A673 (cell line): ENCODE data around the gene UNKL.

Source experiments
- EZH2 ChIP-seq: fragments of 200-600 bp; sonication (generic); IDR thresholded peaks from 2 replicates; pipeline ENCODE4 v1.6.1; 2017; ENCODE audit warnings: borderline replicate concordance, low read depth, mild to moderate bottlenecking, mixed read lengths, antibody characterized with exemption, low read length; ENCODE audit not compliant: poor library complexity, severe bottlenecking
- TF ChIP-seq, protein P1 (sequence below): fragments of 300-800, 200-600 bp; sonication (generic); conservative IDR thresholded peaks from 2 replicates; pipeline ENCODE4 v1.5.1; 2017; ENCODE audit warnings: low read depth, mild to moderate bottlenecking, antibody characterized with exemption, low read length, moderate library complexity, mixed read lengths

DNA sequence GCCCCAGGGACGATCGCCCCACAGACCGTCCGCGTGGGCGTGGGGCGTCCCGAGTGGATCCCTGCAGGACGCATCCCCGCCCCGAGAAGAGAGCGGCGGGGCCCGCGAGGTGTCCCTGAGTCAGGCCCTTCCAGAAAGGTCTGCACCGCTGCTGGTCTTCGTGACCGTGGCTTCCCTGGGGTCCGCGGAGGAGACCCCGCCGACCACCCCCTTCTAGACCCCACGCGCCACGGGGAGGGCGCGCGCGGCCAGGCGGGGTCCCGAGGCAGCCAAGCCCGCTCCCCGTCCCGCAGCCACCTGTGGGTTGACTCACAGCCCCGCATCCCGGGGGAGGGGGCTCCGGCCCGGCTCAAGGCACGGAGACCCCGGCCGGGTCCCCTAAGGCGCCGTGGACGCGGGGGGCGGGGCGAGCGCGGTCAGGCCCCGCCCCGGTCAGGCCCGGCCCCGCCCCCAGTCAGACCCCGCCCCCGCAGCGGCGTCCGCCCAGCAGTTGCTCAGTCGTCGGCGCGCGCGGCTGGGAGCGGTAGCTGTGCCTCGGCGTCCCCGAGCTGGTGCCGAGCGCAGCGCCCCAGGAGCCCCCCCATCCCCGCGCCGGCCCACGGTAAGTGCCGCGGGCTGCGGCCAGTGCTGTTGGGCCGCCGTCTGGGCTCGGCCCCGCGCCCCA is 81.2 kb downstream of the UNKL start, which contains the start of gene BAIAP3:
- TF ChIP-seq, protein P1, sequence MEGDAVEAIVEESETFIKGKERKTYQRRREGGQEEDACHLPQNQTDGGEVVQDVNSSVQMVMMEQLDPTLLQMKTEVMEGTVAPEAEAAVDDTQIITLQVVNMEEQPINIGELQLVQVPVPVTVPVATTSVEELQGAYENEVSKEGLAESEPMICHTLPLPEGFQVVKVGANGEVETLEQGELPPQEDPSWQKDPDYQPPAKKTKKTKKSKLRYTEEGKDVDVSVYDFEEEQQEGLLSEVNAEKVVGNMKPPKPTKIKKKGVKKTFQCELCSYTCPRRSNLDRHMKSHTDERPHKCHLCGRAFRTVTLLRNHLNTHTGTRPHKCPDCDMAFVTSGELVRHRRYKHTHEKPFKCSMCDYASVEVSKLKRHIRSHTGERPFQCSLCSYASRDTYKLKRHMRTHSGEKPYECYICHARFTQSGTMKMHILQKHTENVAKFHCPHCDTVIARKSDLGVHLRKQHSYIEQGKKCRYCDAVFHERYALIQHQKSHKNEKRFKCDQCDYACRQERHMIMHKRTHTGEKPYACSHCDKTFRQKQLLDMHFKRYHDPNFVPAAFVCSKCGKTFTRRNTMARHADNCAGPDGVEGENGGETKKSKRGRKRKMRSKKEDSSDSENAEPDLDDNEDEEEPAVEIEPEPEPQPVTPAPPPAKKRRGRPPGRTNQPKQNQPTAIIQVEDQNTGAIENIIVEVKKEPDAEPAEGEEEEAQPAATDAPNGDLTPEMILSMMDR, result no peak
- no peak for TF ChIP-seq EZH2
